Lower leg skin (tissue), 3 donors: ENCODE measurements around the gene GPC3.

Experiments
- POLR2A ChIP-seq, 2 donors: fragments of 450-650 bp; IDR thresholded peaks; one replicate each; pipeline ENCODE4 v1.6.1; 2016 to 2017; ENCODE audit warnings: antibody characterized with exemption in 2 of 2, mild to moderate bottlenecking in 1 of 2, moderate library complexity in 1 of 2
- TF ChIP-seq, protein P1 (sequence below), 3 donors: fragments of 450-650 bp; IDR thresholded peaks; one replicate each; pipeline ENCODE4 v1.5.1; 2016; ENCODE audit warnings: antibody characterized with exemption in 3 of 3, mild to moderate bottlenecking in 3 of 3, moderate library complexity in 2 of 3

DNA sequence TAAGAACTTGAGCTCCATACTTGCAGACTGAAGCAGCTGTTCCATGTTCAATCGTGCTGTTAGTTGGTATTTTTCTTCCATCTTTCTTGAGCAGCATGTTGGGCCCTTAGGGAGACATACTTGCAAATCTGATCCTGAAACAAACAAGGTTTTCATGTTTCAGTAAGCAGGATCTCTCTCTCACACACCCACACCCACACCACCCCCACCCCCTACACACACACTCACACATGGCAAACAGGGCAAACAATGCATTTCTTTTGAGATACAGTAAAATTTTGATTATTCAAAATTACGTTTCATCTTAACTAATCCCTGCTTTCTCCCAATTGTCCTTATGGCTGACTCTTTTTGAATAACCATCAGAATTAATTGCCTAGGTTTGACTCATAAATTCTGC lies 32.3 kb downstream of the GPC3 start:
- TF ChIP-seq, protein P1, sequence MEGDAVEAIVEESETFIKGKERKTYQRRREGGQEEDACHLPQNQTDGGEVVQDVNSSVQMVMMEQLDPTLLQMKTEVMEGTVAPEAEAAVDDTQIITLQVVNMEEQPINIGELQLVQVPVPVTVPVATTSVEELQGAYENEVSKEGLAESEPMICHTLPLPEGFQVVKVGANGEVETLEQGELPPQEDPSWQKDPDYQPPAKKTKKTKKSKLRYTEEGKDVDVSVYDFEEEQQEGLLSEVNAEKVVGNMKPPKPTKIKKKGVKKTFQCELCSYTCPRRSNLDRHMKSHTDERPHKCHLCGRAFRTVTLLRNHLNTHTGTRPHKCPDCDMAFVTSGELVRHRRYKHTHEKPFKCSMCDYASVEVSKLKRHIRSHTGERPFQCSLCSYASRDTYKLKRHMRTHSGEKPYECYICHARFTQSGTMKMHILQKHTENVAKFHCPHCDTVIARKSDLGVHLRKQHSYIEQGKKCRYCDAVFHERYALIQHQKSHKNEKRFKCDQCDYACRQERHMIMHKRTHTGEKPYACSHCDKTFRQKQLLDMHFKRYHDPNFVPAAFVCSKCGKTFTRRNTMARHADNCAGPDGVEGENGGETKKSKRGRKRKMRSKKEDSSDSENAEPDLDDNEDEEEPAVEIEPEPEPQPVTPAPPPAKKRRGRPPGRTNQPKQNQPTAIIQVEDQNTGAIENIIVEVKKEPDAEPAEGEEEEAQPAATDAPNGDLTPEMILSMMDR (IDR thresholded peaks at IDR 0.05), result no peak
- TF ChIP-seq POLR2A (IDR thresholded peaks at IDR 0.05), result no peak
